ENCODE results near the gene SLC9A5.

GRCh38 chr16:67210069-67210937 is 38.5 kb upstream of the SLC9A5 start:
- TF ChIP-seq CTCF (IDR thresholded peaks at IDR 0.05; ENCODE audit: borderline replicate concordance, extremely low read depth, low read length, poor library complexity, severe bottlenecking) (no peak), EZH2 (IDR thresholded peaks at IDR 0.05; ENCODE audit: borderline replicate concordance, low read depth, low read length, severe bottlenecking) (no peak)
